Keratinocyte (primary cell): ENCODE results near the gene CAVIN1. TPM values are rescaled to one million over a fixed set of nuclear protein-coding genes. Genes with fewer than 3 reads are reported as not detected.
A peak's percentile ranks its signal among the peaks of the same experiment; 100 is the strongest.
"Not testable (repeated sequence)": the region's sequence is repeated elsewhere in the genome, so short reads cannot be mapped to it uniquely, and the experiment has no call there.

Source experiments
- DNase-seq: peaks from one replicate; pipeline ENCODE4 v3.0.0-alpha.2; 2011; ENCODE audit warnings: low read depth, missing footprints, low spot score
- FAIRE-seq: peaks from 2 replicates; lab custom pipeline; 2011; peaks lifted over from hg19 to GRCh38; lab: Jason Lieb, UNC
- H2AFZ ChIP-seq: 2 replicates; pipeline ENCODE4 v1.6.0; 2012; ENCODE audit warnings: low read length, control low read depth, inconsistent platforms; ENCODE audit not compliant: control insufficient read depth
- H3K27ac ChIP-seq: 2 replicates; pipeline ENCODE4 v1.5.1; 2011; ENCODE audit warnings: low read length; ENCODE audit not compliant: control insufficient read depth, insufficient read depth
- H3K27me3 ChIP-seq: 3 replicates; pipeline ENCODE4 v1.6.0; 2011; ENCODE audit warnings: low read length; ENCODE audit not compliant: control insufficient read depth, insufficient read depth; ENCODE audit errors: extremely low read depth
- H3K36me3 ChIP-seq, 2 experiments: 2 replicates in 1 of 2; 3 replicates in 1 of 2; pipeline ENCODE4 v1.5.1; 2011; ENCODE audit warnings: low read length in 2 of 2, mild to moderate bottlenecking in 1 of 2; ENCODE audit not compliant: control insufficient read depth in 2 of 2, insufficient read depth in 2 of 2; ENCODE audit errors: extremely low read depth in 1 of 2
- H3K4me1 ChIP-seq: 3 replicates; pipeline ENCODE4 v1.5.1; 2011; ENCODE audit warnings: low read length; ENCODE audit not compliant: control insufficient read depth, insufficient read depth; ENCODE audit errors: extremely low read depth
- H3K4me2 ChIP-seq: 3 replicates; pipeline ENCODE4 v1.6.0; 2011; ENCODE audit warnings: low read depth, low read length; ENCODE audit not compliant: control insufficient read depth, insufficient read depth; ENCODE audit errors: extremely low read depth
- H3K4me3 ChIP-seq, 3 experiments: fragments of 200-600 bp in 1 of 3; sonication (generic) in 1 of 3; 2 replicates in 2 of 3; 3 replicates in 1 of 3; pipeline ENCODE4 v1.5.1; 2011 to 2016; ENCODE audit warnings: low read length in 3 of 3, mild to moderate bottlenecking in 3 of 3, control low read depth in 2 of 3, inconsistent platforms in 1 of 3, low read depth in 1 of 3, mixed read lengths in 1 of 3, mixed run types in 1 of 3, moderate library complexity in 1 of 3; ENCODE audit not compliant: control insufficient read depth in 2 of 3, insufficient read depth in 2 of 3; ENCODE audit errors: extremely low read depth in 1 of 3
- H3K79me2 ChIP-seq: 2 replicates; pipeline ENCODE4 v1.6.0; 2012; ENCODE audit warnings: low read length; ENCODE audit not compliant: control insufficient read depth, insufficient read depth
- H3K9ac ChIP-seq: 3 replicates; pipeline ENCODE4 v1.6.0; 2011; ENCODE audit warnings: low read length; ENCODE audit not compliant: control insufficient read depth, insufficient read depth; ENCODE audit errors: extremely low read depth
- H3K9me1 ChIP-seq: 3 replicates; pipeline ENCODE4 v1.6.0; 2011; ENCODE audit warnings: low read length; ENCODE audit not compliant: control insufficient read depth, insufficient read depth; ENCODE audit errors: extremely low read depth
- H3K9me3 ChIP-seq: 2 replicates; pipeline ENCODE4 v1.5.1; 2012; ENCODE audit warnings: low read depth, low read length; ENCODE audit not compliant: control insufficient read depth
- H4K20me1 ChIP-seq: 3 replicates; pipeline ENCODE4 v1.6.0; 2011; ENCODE audit warnings: low read length; ENCODE audit not compliant: control insufficient read depth, insufficient read depth; ENCODE audit errors: extremely low read depth
- EZH2 ChIP-seq: IDR thresholded peaks from one replicate; pipeline ENCODE4 v1.6.1; 2012; ENCODE audit warnings: inconsistent platforms, mild to moderate bottlenecking, low read length, moderate library complexity
- dilution Hi-C: fragments of 300-500 bp; cut with MboI; formaldehyde crosslinking; loops from one replicate; pipeline ENCODE4 v1.7.0; 2020; ENCODE audit warnings: low sequenced_read_pairs; ENCODE audit not compliant: extremely low pct_ligation_motif_present
- polyA plus RNA-seq, 5 experiments: library from polyadenylated mRNA; depleted of rRNA in 3 of 5; stranded (reverse) in 3 of 5; stranded (forward) in 1 of 5; unstranded in 1 of 5; fragments of >200 nt; gene quantifications; 1 replicate in 1 of 5; 2 replicates in 3 of 5; 3 replicates in 1 of 5; pipeline versions ENCODE4 v1.2.1 to v1.2.3, GENCODE V29; 2011 to 2012; ENCODE audit warnings: missing spikeins in 2 of 5, low read depth in 1 of 5, low replicate concordance in 1 of 5
- TF ChIP-seq, protein P1 (sequence below), 3 experiments: IDR thresholded peaks in 1 of 3; conservative IDR thresholded peaks in 1 of 3; optimal IDR thresholded peaks in 1 of 3; 2 replicates in 2 of 3; 3 replicates in 1 of 3; pipeline versions ENCODE3 to v1.5.1; 2011; ENCODE audit warnings: low read length in 3 of 3, mild to moderate bottlenecking in 3 of 3, moderate library complexity in 2 of 3, control low read depth in 1 of 3, inconsistent platforms in 1 of 3; ENCODE audit not compliant: insufficient read depth in 2 of 3; ENCODE audit errors: extremely low read depth in 1 of 3

Gene CAVIN1
- polyA plus RNA-seq, 1 donor (not counting 4 experiments of a cell fraction or from before 2014, with no cell fraction given) = 172 TPM

DNA sequence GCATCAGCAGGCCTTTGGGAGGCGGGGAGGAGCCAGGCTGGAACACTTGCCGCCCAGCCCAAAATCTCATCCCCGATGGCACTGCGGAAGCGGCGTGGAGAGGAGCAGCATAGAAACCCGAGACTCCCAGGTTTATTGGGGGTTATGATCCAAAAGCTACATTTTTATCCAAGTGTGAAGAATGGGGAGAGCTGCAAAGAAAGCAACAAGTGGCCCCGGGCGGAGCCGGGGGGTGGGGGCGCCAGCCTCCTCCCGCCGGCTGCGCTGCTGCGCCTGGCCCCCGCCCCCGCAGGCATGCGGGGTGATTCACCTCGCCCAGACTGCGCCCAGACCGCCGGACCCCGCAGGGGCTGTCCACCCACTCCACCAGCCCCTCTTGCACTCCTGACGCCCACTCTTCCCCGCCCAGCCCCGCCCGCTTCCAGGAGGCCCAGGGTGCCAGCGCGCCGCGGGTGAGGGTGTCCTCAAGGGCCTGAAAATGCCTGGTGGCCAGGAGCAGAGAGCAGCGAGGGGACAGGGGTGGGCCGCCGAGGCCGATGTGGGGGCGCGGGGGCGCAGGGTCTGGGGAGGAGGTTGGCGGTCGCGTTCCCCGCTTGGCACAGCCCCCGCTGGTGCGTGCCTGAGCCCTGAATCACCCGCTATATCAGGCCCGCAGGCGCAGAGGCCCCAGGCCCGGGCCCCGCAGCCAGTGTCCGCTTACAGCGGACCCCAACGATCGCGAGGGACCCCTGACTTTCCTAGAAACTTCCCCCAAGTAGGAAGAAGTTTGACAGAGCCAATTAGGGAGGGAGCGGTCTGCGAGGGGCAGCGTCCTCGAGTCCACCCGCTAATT is 1.3 kb downstream of the CAVIN1 start:
- Histone ChIP-seq H3K4me1 (peaks cover 35% of the 10 kb centered on the region), H3K27ac (peak overlapping the region; percentile 80), H3K4me3 (peak overlapping the region; percentile 92 to 97 (median 94)), H4K20me1 (peaks cover 34% of the 10 kb centered on the region), H3K9me3 (no peaks in the 10 kb centered on the region), H3K9ac (peak overlapping the region; percentile 90), H3K27me3 (no peaks in the 10 kb centered on the region), H2AFZ (no peak overlapping the region), H3K9me1 (no peaks in the 10 kb centered on the region), H3K36me3 (peaks cover 0 to 7% of the 10 kb centered on the region in 2 experiments), H3K4me2 (peak overlapping the region; percentile 80), H3K79me2 (peaks cover 63% of the 10 kb centered on the region)
- DNase-seq (no peak), FAIRE-seq (no peak)
- TF ChIP-seq, protein P1, sequence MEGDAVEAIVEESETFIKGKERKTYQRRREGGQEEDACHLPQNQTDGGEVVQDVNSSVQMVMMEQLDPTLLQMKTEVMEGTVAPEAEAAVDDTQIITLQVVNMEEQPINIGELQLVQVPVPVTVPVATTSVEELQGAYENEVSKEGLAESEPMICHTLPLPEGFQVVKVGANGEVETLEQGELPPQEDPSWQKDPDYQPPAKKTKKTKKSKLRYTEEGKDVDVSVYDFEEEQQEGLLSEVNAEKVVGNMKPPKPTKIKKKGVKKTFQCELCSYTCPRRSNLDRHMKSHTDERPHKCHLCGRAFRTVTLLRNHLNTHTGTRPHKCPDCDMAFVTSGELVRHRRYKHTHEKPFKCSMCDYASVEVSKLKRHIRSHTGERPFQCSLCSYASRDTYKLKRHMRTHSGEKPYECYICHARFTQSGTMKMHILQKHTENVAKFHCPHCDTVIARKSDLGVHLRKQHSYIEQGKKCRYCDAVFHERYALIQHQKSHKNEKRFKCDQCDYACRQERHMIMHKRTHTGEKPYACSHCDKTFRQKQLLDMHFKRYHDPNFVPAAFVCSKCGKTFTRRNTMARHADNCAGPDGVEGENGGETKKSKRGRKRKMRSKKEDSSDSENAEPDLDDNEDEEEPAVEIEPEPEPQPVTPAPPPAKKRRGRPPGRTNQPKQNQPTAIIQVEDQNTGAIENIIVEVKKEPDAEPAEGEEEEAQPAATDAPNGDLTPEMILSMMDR (optimal IDR thresholded peaks at IDR 0.05 in 1 of 3, IDR thresholded peaks at IDR 0.05 in 1 of 3, conservative IDR thresholded peaks at IDR 0.05 in 1 of 3; ENCODE audit: extremely low read depth in 1 of 3, insufficient read depth in 2 of 3, low read length in 3 of 3) = no peak
- no peak for TF ChIP-seq EZH2
- dilution Hi-C loops = no loop called here

DNA sequence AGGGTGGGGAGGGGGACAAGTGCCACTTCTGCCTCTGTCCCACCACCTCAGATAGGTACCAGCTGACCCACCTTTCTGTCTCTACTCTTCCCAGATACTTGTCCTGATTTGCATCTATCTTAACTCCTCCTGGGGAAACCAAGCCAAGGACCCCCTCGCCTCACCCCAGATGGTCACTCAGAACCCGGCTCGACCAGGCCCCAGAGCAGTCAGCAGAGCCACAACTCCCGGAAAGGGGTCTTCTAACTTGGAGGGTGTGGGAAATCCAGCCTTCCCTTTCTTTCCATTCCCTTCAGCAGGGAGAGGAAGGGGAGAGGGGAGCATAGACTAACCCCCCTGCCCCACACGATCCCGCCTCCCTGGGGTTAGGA is 1.9 kb downstream of the CAVIN1 start:
- TF ChIP-seq, protein P1 (optimal IDR thresholded peaks at IDR 0.05 in 1 of 3, IDR thresholded peaks at IDR 0.05 in 1 of 3, conservative IDR thresholded peaks at IDR 0.05 in 1 of 3; ENCODE audit: extremely low read depth in 1 of 3, insufficient read depth in 2 of 3, low read length in 3 of 3) = no peak
- no peak for TF ChIP-seq EZH2
- Histone ChIP-seq H3K4me2 (peak overlapping the region; percentile 80), H3K79me2 (peaks cover 69% of the 10 kb centered on the region), H4K20me1 (peaks cover 37% of the 10 kb centered on the region), H3K4me3 (peak overlapping the region; percentile 92 to 97 (median 94)), H3K9me3 (no peaks in the 10 kb centered on the region), H2AFZ (no peak overlapping the region), H3K9me1 (no peaks in the 10 kb centered on the region), H3K4me1 (peaks cover 35% of the 10 kb centered on the region), H3K27me3 (no peaks in the 10 kb centered on the region), H3K27ac (peak overlapping the region; percentile 80), H3K36me3 (peaks cover 0 to 7% of the 10 kb centered on the region in 2 experiments), H3K9ac (peak overlapping the region; percentile 90)
- dilution Hi-C loops = no loop called here
- no peak for FAIRE-seq
- DNase-seq = no peak

DNA sequence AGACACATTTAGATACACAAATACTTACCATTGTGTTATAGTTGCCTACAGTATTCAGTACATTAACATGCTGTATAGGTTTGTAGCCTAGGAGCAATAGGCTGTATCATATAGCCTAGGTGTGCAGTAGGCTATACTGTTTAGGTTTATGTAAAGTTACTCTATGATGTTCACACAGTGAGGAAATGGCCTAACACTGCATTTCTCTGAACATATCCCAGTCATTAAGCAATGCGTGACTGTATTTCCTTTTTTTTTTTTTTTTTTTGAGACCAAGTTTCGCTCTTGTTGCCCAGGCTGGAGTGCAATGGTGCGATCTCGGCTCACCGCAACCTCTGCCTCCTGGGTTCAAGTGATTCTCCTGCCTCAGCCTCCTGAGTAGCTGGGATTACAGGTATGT is 5.1 kb downstream of the CAVIN1 start:
- H3K9ac ChIP-seq, H3K27ac ChIP-seq, H3K9me3 ChIP-seq, dilution Hi-C loops, H3K27me3 ChIP-seq, DNase-seq, FAIRE-seq, H3K36me3 ChIP-seq, H2AFZ ChIP-seq, H3K4me3 ChIP-seq, H3K9me1 ChIP-seq, H3K4me2 ChIP-seq: not testable (repeated sequence)
- Histone ChIP-seq H4K20me1 (peaks cover 50% of the 10 kb centered on the region), H3K4me1 (peaks cover 52% of the 10 kb centered on the region), H3K79me2 (peaks cover 99% of the 10 kb centered on the region)
